H9 (cell line): ENCODE measurements around the gene VKORC1. TPM values are rescaled to one million over a fixed set of nuclear protein-coding genes. Genes with fewer than 3 reads are reported as not detected.

Experiments used
- DNase-seq: peaks from one replicate; pipeline ENCODE4 v3.0.0-alpha.2; 2017
- H2AFZ ChIP-seq: one replicate; pipeline ENCODE4 v1.6.1; 2013; ENCODE audit warnings: mild to moderate bottlenecking, low read length, control low read depth, moderate library complexity
- H2AK5ac ChIP-seq: 2 replicates; pipeline ENCODE4 v1.6.1; 2013; ENCODE audit warnings: low read length, control low read depth, mixed read lengths; ENCODE audit not compliant: insufficient read length
- H2BK120ac ChIP-seq: one replicate; pipeline ENCODE4 v1.6.1; 2013; ENCODE audit warnings: low read depth, mild to moderate bottlenecking, low read length, control low read depth, inconsistent platforms; ENCODE audit not compliant: poor library complexity, severe bottlenecking
- H2BK12ac ChIP-seq: 2 replicates; pipeline ENCODE4 v1.6.1; 2013; ENCODE audit warnings: low read length, control low read depth, mixed read lengths, low read depth; ENCODE audit not compliant: insufficient read length
- H2BK15ac ChIP-seq: 2 replicates; pipeline ENCODE4 v1.6.1; 2013; ENCODE audit warnings: low read depth, low read length, control low read depth
- H2BK20ac ChIP-seq: one replicate; pipeline ENCODE4 v1.6.1; 2013; ENCODE audit warnings: low read depth, mild to moderate bottlenecking, low read length, control low read depth, inconsistent platforms; ENCODE audit not compliant: poor library complexity, severe bottlenecking
- H2BK5ac ChIP-seq: 2 replicates; pipeline ENCODE4 v1.6.1; 2013; ENCODE audit warnings: low read length, control low read depth, mixed read lengths; ENCODE audit not compliant: insufficient read length
- H3K14ac ChIP-seq: 2 replicates; pipeline ENCODE4 v1.6.1; 2013; ENCODE audit warnings: low read length, control low read depth; ENCODE audit not compliant: insufficient read depth
- H3K18ac ChIP-seq: 2 replicates; pipeline ENCODE4 v1.6.1; 2013; ENCODE audit warnings: low read depth, mild to moderate bottlenecking, mixed read lengths, low read length, control low read depth; ENCODE audit not compliant: insufficient read length
- H3K23ac ChIP-seq: 2 replicates; pipeline ENCODE4 v1.6.1; 2013; ENCODE audit warnings: low read length, control low read depth, mixed read lengths, low read depth; ENCODE audit not compliant: insufficient read length
- H3K23me2 ChIP-seq: 2 replicates; pipeline ENCODE4 v1.6.1; 2013; ENCODE audit warnings: low read depth, mild to moderate bottlenecking, mixed read lengths, low read length, control low read depth; ENCODE audit not compliant: insufficient read length, poor library complexity, severe bottlenecking
- H3K27ac ChIP-seq: 2 replicates; pipeline ENCODE4 v1.5.1; 2013; ENCODE audit warnings: low read length, control low read depth, mixed read lengths, low read depth; ENCODE audit not compliant: insufficient read length
- H3K27me3 ChIP-seq: 2 replicates; pipeline ENCODE4 v1.6.1; 2013; ENCODE audit warnings: low read length, control low read depth, inconsistent platforms; ENCODE audit not compliant: insufficient read depth
- H3K4ac ChIP-seq: 2 replicates; pipeline ENCODE4 v1.6.1; 2013; ENCODE audit warnings: low read depth, mild to moderate bottlenecking, control low read depth, inconsistent platforms, low read length, moderate library complexity
- H3K4me1 ChIP-seq: 2 replicates; pipeline ENCODE4 v1.6.1; 2013; ENCODE audit warnings: low read length, control low read depth, inconsistent platforms; ENCODE audit not compliant: insufficient read depth
- H3K4me2 ChIP-seq: 2 replicates; pipeline ENCODE4 v1.6.1; 2013; ENCODE audit warnings: low read length, control low read depth, mixed read lengths; ENCODE audit not compliant: insufficient read length, insufficient read depth
- H3K56ac ChIP-seq: 2 replicates; pipeline ENCODE4 v1.6.1; 2013; ENCODE audit warnings: low read depth, mild to moderate bottlenecking, mixed read lengths, low read length, control low read depth; ENCODE audit not compliant: insufficient read length
- H3K79me1 ChIP-seq: 2 replicates; pipeline ENCODE4 v1.6.1; 2013; ENCODE audit warnings: low read depth, mild to moderate bottlenecking, moderate library complexity, low read length, control low read depth, inconsistent platforms; ENCODE audit not compliant: insufficient read depth, poor library complexity, severe bottlenecking
- H3K79me2 ChIP-seq: 2 replicates; pipeline ENCODE4 v1.6.1; 2013; ENCODE audit warnings: low read length, control low read depth, inconsistent platforms; ENCODE audit not compliant: insufficient read depth
- H3K9ac ChIP-seq: 2 replicates; pipeline ENCODE4 v1.6.1; 2013; ENCODE audit warnings: low read length, control low read depth, mixed read lengths; ENCODE audit not compliant: insufficient read length; ENCODE audit errors: extremely low read depth
- H3K9me3 ChIP-seq: one replicate; pipeline ENCODE4 v1.6.1; 2013; ENCODE audit warnings: low read depth, low read length, inconsistent platforms; ENCODE audit not compliant: control insufficient read depth
- H3T11ph ChIP-seq: one replicate; pipeline ENCODE4 v1.6.1; 2013; ENCODE audit warnings: mild to moderate bottlenecking, low read length, control low read depth, inconsistent platforms
- H4K20me1 ChIP-seq: one replicate; pipeline ENCODE4 v1.6.1; 2013; ENCODE audit not compliant: control insufficient read depth, insufficient read length, insufficient read depth
- H4K5ac ChIP-seq: 2 replicates; pipeline ENCODE4 v1.6.1; 2013; ENCODE audit warnings: low read depth, mild to moderate bottlenecking, mixed read lengths, low read length, control low read depth; ENCODE audit not compliant: insufficient read length
- H4K8ac ChIP-seq: replicated peaks from 2 replicates; pipeline ENCODE4 v1.6.1; 2013; ENCODE audit warnings: low read length, control low read depth, mixed read lengths, low read depth; ENCODE audit not compliant: insufficient read length
- H4K91ac ChIP-seq: 2 replicates; pipeline ENCODE4 v1.6.1; 2013; ENCODE audit warnings: low read depth, mild to moderate bottlenecking, moderate library complexity, mixed read lengths, low read length, control low read depth; ENCODE audit not compliant: insufficient read length
- H3K27ac Mint-ChIP-seq, 3 experiments: 2 replicates in 2 of 3; 3 replicates in 1 of 3; pipeline ENCODE4 v1.8.0; 2020 to 2021; ENCODE audit warnings: mixed read lengths in 3 of 3, mild to moderate bottlenecking in 1 of 3, moderate library complexity in 1 of 3
- H3K27me3 Mint-ChIP-seq: 2 replicates; pipeline ENCODE4 v1.8.0; 2021; ENCODE audit warnings: low read depth, mild to moderate bottlenecking, moderate library complexity, mixed read lengths
- H3K36me3 Mint-ChIP-seq, 3 experiments: 2 replicates in 2 of 3; 3 replicates in 1 of 3; pipeline ENCODE4 v1.8.0; 2020 to 2021; ENCODE audit warnings: low read depth in 3 of 3, mixed read lengths in 3 of 3; ENCODE audit not compliant: insufficient read depth in 1 of 3
- H3K4me1 Mint-ChIP-seq, 2 experiments: 2 replicates each; pipeline ENCODE4 v1.8.0; 2020; ENCODE audit warnings: mixed read lengths in 2 of 2
- H3K4me3 Mint-ChIP-seq, 2 experiments: 2 replicates in 1 of 2; 3 replicates in 1 of 2; pipeline ENCODE4 v1.8.0; 2020 to 2021; ENCODE audit warnings: mild to moderate bottlenecking in 2 of 2, mixed read lengths in 2 of 2, moderate library complexity in 1 of 2
- H3K9me3 Mint-ChIP-seq, 2 experiments: 2 replicates in 1 of 2; 3 replicates in 1 of 2; pipeline ENCODE4 v1.8.0; 2020; ENCODE audit warnings: mild to moderate bottlenecking in 2 of 2, mixed read lengths in 2 of 2, moderate library complexity in 1 of 2
- CTCF ChIP-seq: fragments of 200-600 bp; sonication (generic); conservative IDR thresholded peaks from 3 replicates; pipeline ENCODE4 v1.8.0; 2021; ENCODE audit warnings: antibody characterized with exemption, mild to moderate bottlenecking
- WGBS: extraction: QIAGEN DNeasy Blood & Tissue Kit; methylation state at CpG from one replicate; pipeline ENCODE4 v1.1.7; 2013; ENCODE audit warnings: missing lambda C conversion rate, low lambda C conversion rate, mixed read lengths; ENCODE audit not compliant: insufficient read length; ENCODE audit errors: extremely low coverage; 5-methylcytosine and 5-hydroxymethylcytosine counted together
- total RNA-seq: library from RNA; stranded (reverse); gene quantifications from 2 replicates; pipeline ENCODE4 v1.2.1, GENCODE V29; 2021

VKORC1 gene
- total RNA-seq, 1 experiment from 2014 or later = 93.9 TPM

- DNase-seq = peak; percentile 93
- H3K27ac ChIP-seq = no peak overlapping the region
- H3K4me2 ChIP-seq = peak overlapping the region; percentile 89
- no peak for TF ChIP-seq CTCF
- H3K27ac Mint-ChIP-seq = peak overlapping the region; percentile 96 to 99 (median 97)
- H3K14ac ChIP-seq = peak overlapping the region; percentile 98
- H3K23ac ChIP-seq = no peak overlapping the region
- H2BK20ac ChIP-seq = no peak overlapping the region
- H2AK5ac ChIP-seq = no peak overlapping the region
- H4K20me1 ChIP-seq = no peaks in the 10 kb centered on the region
- H2BK120ac ChIP-seq = no peak overlapping the region
- no peaks in the 10 kb centered on the region for H3K9me3 ChIP-seq
- H3K9ac ChIP-seq = peak overlapping the region; percentile 92
- peak overlapping the region; percentile 64 for H4K8ac ChIP-seq
- no peaks in the 10 kb centered on the region for H3K27me3 Mint-ChIP-seq
- H3K36me3 Mint-ChIP-seq = peaks cover 14 to 23% (median 22%) of the 10 kb centered on the region in 3 experiments; a peak in 6 of 7 replicates
- H2BK15ac ChIP-seq = no peak overlapping the region
- no CpG with 5 or more reads among the region's 83 CpGs for WGBS
- peak overlapping the region; percentile 82 for H4K91ac ChIP-seq
- H3K56ac ChIP-seq = no peak overlapping the region
- peaks cover 16 to 20% of the 10 kb centered on the region in 2 experiments for H3K4me1 Mint-ChIP-seq
- no peak overlapping the region for H2BK12ac ChIP-seq
- no peaks in the 10 kb centered on the region for H3K27me3 ChIP-seq
- peak overlapping the region; percentile 78 for H4K5ac ChIP-seq
- H3T11ph ChIP-seq = no peak overlapping the region
- H2BK5ac ChIP-seq = peak overlapping the region; percentile 87
- peaks cover 9% of the 10 kb centered on the region for H3K23me2 ChIP-seq
- no peak overlapping the region for H2AFZ ChIP-seq
- H3K4me3 Mint-ChIP-seq = peak overlapping the region; percentile 92 to 95
- peak overlapping the region; percentile 96 for H3K18ac ChIP-seq
- peak overlapping the region; percentile 63; the same call in 1 of the 2 replicates for H3K4ac ChIP-seq
- H3K79me2 ChIP-seq = peaks cover 20% of the 10 kb centered on the region; the same call in 1 of the 2 replicates
- no peaks in the 10 kb centered on the region for H3K4me1 ChIP-seq
- peaks cover 9% of the 10 kb centered on the region for H3K79me1 ChIP-seq
- no peaks in the 10 kb centered on the region; a peak in 1 of 5 replicates for H3K9me3 Mint-ChIP-seq
Measured at GRCh38 chr16:31073142-31073969, 21.2 kb downstream of the VKORC1 start.
